H1 (cell line): ENCODE results near the gene OSBPL5. TPM values are rescaled to one million over a fixed set of nuclear protein-coding genes. Genes with fewer than 3 reads are reported as not detected.

Source experiments
- CTCF ChIA-PET: fragments of 300-600 bp; sonication (Branson Sonifier 250); formaldehyde crosslinking; loops from one replicate; lab custom pipeline; 2021; ENCODE audit not compliant: partially characterized antibody; lab: Charles Lee
- POLR2A ChIA-PET: fragments of 300-600 bp; sonication (Branson Sonifier 250); formaldehyde crosslinking; loops from one replicate; lab custom pipeline; 2021; ENCODE audit warnings: inconsistent platforms; ENCODE audit not compliant: partially characterized antibody; lab: Charles Lee
- DNase-seq, 2 experiments: peaks; one replicate each; pipeline versions ENCODE4 v3.0.0 to v3.0.0-alpha.2; 2010 to 2022; ENCODE audit warnings: low spot score in 2 of 2, low read depth in 1 of 2, mixed read lengths in 1 of 2
- FAIRE-seq: peaks from 2 replicates; lab custom pipeline; 2011; peaks lifted over from hg19 to GRCh38; lab: Jason Lieb, UNC
- H2AFZ ChIP-seq: 2 replicates; pipeline ENCODE4 v1.8.1; 2012; ENCODE audit warnings: low read length, inconsistent platforms
- H2AK5ac ChIP-seq: 2 replicates; pipeline ENCODE4 v1.6.1; 2013; ENCODE audit warnings: low read depth, low read length
- H2BK120ac ChIP-seq: replicated peaks from 2 replicates; pipeline ENCODE3; 2013; ENCODE audit warnings: low read depth, low read length, inconsistent platforms
- H2BK12ac ChIP-seq: 2 replicates; pipeline ENCODE4 v1.6.1; 2013; ENCODE audit warnings: low read depth, low read length
- H2BK15ac ChIP-seq: 2 replicates; pipeline ENCODE4 v1.6.1; 2013; ENCODE audit warnings: low read length
- H2BK20ac ChIP-seq: 2 replicates; pipeline ENCODE4 v1.6.1; 2013; ENCODE audit warnings: low read length
- H2BK5ac ChIP-seq: 2 replicates; pipeline ENCODE4 v1.6.1; 2013; ENCODE audit warnings: low read depth, low read length
- H3K14ac ChIP-seq: 2 replicates; pipeline ENCODE4 v1.6.1; 2013; ENCODE audit warnings: inconsistent platforms; ENCODE audit not compliant: insufficient read length
- H3K18ac ChIP-seq: 2 replicates; pipeline ENCODE4 v1.6.1; 2013; ENCODE audit warnings: low read length; ENCODE audit errors: extremely low read depth
- H3K23ac ChIP-seq: 2 replicates; pipeline ENCODE4 v1.6.1; 2013; ENCODE audit warnings: inconsistent platforms; ENCODE audit not compliant: insufficient read length
- H3K23me2 ChIP-seq: 2 replicates; pipeline ENCODE4 v1.6.1; 2013; ENCODE audit warnings: low read depth, low read length
- H3K27ac ChIP-seq: 2 replicates; pipeline ENCODE4 v1.6.1; 2011; ENCODE audit warnings: low read depth, low read length, inconsistent platforms
- H3K27me3 ChIP-seq, 4 experiments: replicated peaks in 1 of 4; 1 replicate in 1 of 4; 2 replicates in 3 of 4; pipeline versions ENCODE4 v1.6.1 to v1.8.1; 2011 to 2013; ENCODE audit warnings: low read length in 3 of 4, mild to moderate bottlenecking in 3 of 4, inconsistent platforms in 2 of 4, mixed read lengths in 2 of 4, moderate library complexity in 1 of 4; ENCODE audit not compliant: control insufficient read depth in 3 of 4, insufficient read depth in 3 of 4; ENCODE audit errors: extremely low read depth in 1 of 4
- H3K36me3 ChIP-seq, 4 experiments: 2 replicates each; pipeline versions ENCODE4 v1.6.1 to v1.8.1; 2011 to 2013; ENCODE audit warnings: mild to moderate bottlenecking in 4 of 4, low read length in 3 of 4, moderate library complexity in 2 of 4, control low read depth in 1 of 4, inconsistent platforms in 1 of 4; ENCODE audit not compliant: insufficient read depth in 4 of 4, control insufficient read depth in 2 of 4
- H3K4ac ChIP-seq: replicated peaks from 2 replicates; pipeline ENCODE3; 2013; ENCODE audit warnings: low read length, low read depth, mixed read lengths, inconsistent platforms; ENCODE audit not compliant: insufficient read length
- H3K4me1 ChIP-seq, 4 experiments: replicated peaks in 1 of 4; 1 replicate in 1 of 4; 2 replicates in 3 of 4; pipeline versions ENCODE4 v1.6.1 to v1.8.1; 2011 to 2013; ENCODE audit warnings: low read length in 3 of 4, inconsistent platforms in 2 of 4, mixed read lengths in 1 of 4; ENCODE audit not compliant: insufficient read depth in 4 of 4, control insufficient read depth in 3 of 4
- H3K4me2 ChIP-seq, 2 experiments: 2 replicates each; pipeline versions ENCODE4 v1.6.1 to v1.8.1; 2011 to 2013; ENCODE audit warnings: low read depth in 2 of 2, low read length in 2 of 2, control low read depth in 1 of 2, inconsistent platforms in 1 of 2, mild to moderate bottlenecking in 1 of 2; ENCODE audit not compliant: insufficient read depth in 1 of 2
- H3K4me3 ChIP-seq, 4 experiments: fragments of 200-600, 300-600 bp in 1 of 4; sonication (generic), shearing (Covaris generic), sonication (Bioruptor Twin) in 1 of 4; 2 replicates each; pipeline versions ENCODE4 v1.5.1 to v1.8.1; 2011 to 2016; ENCODE audit warnings: low read length in 4 of 4, low read depth in 3 of 4, control low read depth in 2 of 4, inconsistent platforms in 2 of 4, mild to moderate bottlenecking in 2 of 4, mixed read lengths in 1 of 4, moderate library complexity in 1 of 4; ENCODE audit not compliant: insufficient read depth in 2 of 4; ENCODE audit errors: extremely low read depth in 1 of 4
- H3K56ac ChIP-seq: replicated peaks from 2 replicates; pipeline ENCODE3; 2013; ENCODE audit warnings: low read depth, mild to moderate bottlenecking, mixed read lengths, low read length, inconsistent platforms; ENCODE audit not compliant: insufficient read length
- H3K79me1 ChIP-seq: 2 replicates; pipeline ENCODE4 v1.6.1; 2013; ENCODE audit warnings: low read depth, low read length, control low read depth
- H3K79me2 ChIP-seq, 2 experiments: 2 replicates each; pipeline versions ENCODE4 v1.6.1 to v1.8.1; 2012 to 2013; ENCODE audit warnings: low read length in 2 of 2, mild to moderate bottlenecking in 2 of 2, inconsistent platforms in 1 of 2; ENCODE audit not compliant: insufficient read depth in 2 of 2, control insufficient read depth in 1 of 2
- H3K9ac ChIP-seq, 4 experiments: replicated peaks in 1 of 4; 1 replicate in 1 of 4; 2 replicates in 3 of 4; pipeline versions ENCODE4 v1.6.1 to v1.8.1; 2011 to 2013; ENCODE audit warnings: low read depth in 3 of 4, low read length in 3 of 4, control low read depth in 2 of 4, mild to moderate bottlenecking in 2 of 4, moderate library complexity in 2 of 4, inconsistent platforms in 1 of 4; ENCODE audit errors: extremely low read depth in 1 of 4
- H3K9me3 ChIP-seq, 2 experiments: 2 replicates each; pipeline versions ENCODE4 v1.6.1 to v1.8.1; 2012 to 2013; ENCODE audit warnings: mild to moderate bottlenecking in 2 of 2, moderate library complexity in 2 of 2, control low read depth in 1 of 2, inconsistent platforms in 1 of 2, low read depth in 1 of 2, low read length in 1 of 2, mixed read lengths in 1 of 2; ENCODE audit not compliant: insufficient read depth in 2 of 2
- H4K20me1 ChIP-seq, 2 experiments: replicated peaks in 1 of 2; 2 replicates each; pipeline versions ENCODE3 to v1.8.1; 2011 to 2013; ENCODE audit warnings: inconsistent platforms in 2 of 2, low read length in 2 of 2, mild to moderate bottlenecking in 1 of 2; ENCODE audit not compliant: insufficient read depth in 2 of 2, control insufficient read depth in 1 of 2
- H4K5ac ChIP-seq: 2 replicates; pipeline ENCODE4 v1.6.1; 2013; ENCODE audit warnings: low read length, low read depth, mixed read lengths, inconsistent platforms; ENCODE audit not compliant: insufficient read length
- H4K8ac ChIP-seq: 2 replicates; pipeline ENCODE4 v1.8.0; 2013; ENCODE audit warnings: mild to moderate bottlenecking, moderate library complexity, low read length, inconsistent platforms; ENCODE audit not compliant: insufficient read depth; ENCODE audit errors: extremely low read depth
- H4K91ac ChIP-seq: replicated peaks from 2 replicates; pipeline ENCODE3; 2013; ENCODE audit warnings: low read length, mixed read lengths, inconsistent platforms; ENCODE audit not compliant: insufficient read length
- CBX5 ChIP-seq: fragments of 300-800, 300-1000 bp; sonication (generic); IDR thresholded peaks from 2 replicates; pipeline ENCODE4 v1.7.1; 2016; ENCODE audit warnings: antibody characterized with exemption, low read length, low read depth
- EP300 ChIP-seq, 2 experiments: IDR thresholded peaks; 1 replicate in 1 of 2; 2 replicates in 1 of 2; pipeline ENCODE4 v1.6.1; 2011 to 2012; ENCODE audit warnings: low read depth in 2 of 2, low read length in 2 of 2, mild to moderate bottlenecking in 2 of 2, borderline replicate concordance in 1 of 2, inconsistent platforms in 1 of 2, moderate library complexity in 1 of 2
- FOSL1 ChIP-seq: IDR thresholded peaks from 2 replicates; pipeline ENCODE4 v1.6.1; 2011; ENCODE audit warnings: mild to moderate bottlenecking, low read depth, low read length, moderate library complexity; ENCODE audit not compliant: insufficient read depth
- HDAC6 ChIP-seq: IDR thresholded peaks from one replicate; pipeline ENCODE4 v1.7.1; 2012; ENCODE audit warnings: low read depth, mild to moderate bottlenecking, inconsistent platforms, low read length, moderate library complexity
- JUND ChIP-seq: IDR thresholded peaks from 2 replicates; pipeline ENCODE4 v1.6.1; 2011; ENCODE audit warnings: mild to moderate bottlenecking, improper control_type of control experiment, low read length
- KDM5A ChIP-seq: fragments of 200-600 bp; IDR thresholded peaks from 2 replicates; pipeline ENCODE4 v1.7.1; 2012; ENCODE audit warnings: mild to moderate bottlenecking, low read length, inconsistent platforms, mixed read lengths
- TAF1 ChIP-seq: IDR thresholded peaks from 2 replicates; pipeline ENCODE4 v1.6.1; 2011; ENCODE audit warnings: mild to moderate bottlenecking, low read depth, low read length
- TAF7 ChIP-seq: optimal IDR thresholded peaks from 2 replicates; pipeline ENCODE3; 2011; ENCODE audit warnings: low read depth, mild to moderate bottlenecking, inconsistent platforms, low read length, moderate library complexity, borderline replicate concordance
- ZNF274 ChIP-seq: IDR thresholded peaks from 2 replicates; pipeline ENCODE4 v1.7.0; 2012; ENCODE audit warnings: low read length, borderline replicate concordance; ENCODE audit errors: extremely low read depth
- WGBS, 2 experiments: shearing (Covaris generic) in 1 of 2; methylation state at CpG; one replicate each; pipeline versions ENCODE4 v1.1.6 to v1.1.7; 2013 to 2015; ENCODE audit warnings: low lambda C conversion rate in 2 of 2, mixed read lengths in 2 of 2, inconsistent platforms in 1 of 2, low coverage in 1 of 2, missing lambda C conversion rate in 1 of 2; ENCODE audit not compliant: insufficient replicate concordance in 2 of 2, insufficient coverage in 1 of 2, insufficient read length in 1 of 2; ENCODE audit errors: extremely low coverage in 1 of 2, missing lambda C conversion rate in 1 of 2; 5-methylcytosine and 5-hydroxymethylcytosine counted together
- polyA plus RNA-seq, 7 experiments: library from polyadenylated mRNA; depleted of rRNA in 3 of 7; stranded (reverse) in 5 of 7; unstranded in 2 of 7; fragments of >200 nt in 5 of 7; fragments of 200-250 nt in 2 of 7; gene quantifications; 1 replicate in 5 of 7; 2 replicates in 1 of 7; 4 replicates in 1 of 7; pipeline versions ENCODE4 v1.2.1 to v1.2.3, GENCODE V29; 2011 to 2013; ENCODE audit warnings: missing spikeins in 2 of 7, mixed read lengths in 2 of 7
- total RNA-seq: library from RNA; stranded (reverse); fragmentation: NEBNext Ultra II Directional; extraction: Animal tissue kit (Norgen Biotek cat#: 25700); gene quantifications from 2 replicates; pipeline ENCODE4 v1.2.1, GENCODE V29; 2021
- TF ChIP-seq, protein P1 (sequence below): IDR thresholded peaks from 2 replicates; pipeline ENCODE4 v1.6.1; 2012; ENCODE audit warnings: inconsistent platforms

The OSBPL5 gene
- total and polyA plus RNA-seq, 2 of the 8 experiments (the other 6 are each of a cell fraction or from before 2014, with no cell fraction given), result 3.4 to 9.9 TPM

DNA sequence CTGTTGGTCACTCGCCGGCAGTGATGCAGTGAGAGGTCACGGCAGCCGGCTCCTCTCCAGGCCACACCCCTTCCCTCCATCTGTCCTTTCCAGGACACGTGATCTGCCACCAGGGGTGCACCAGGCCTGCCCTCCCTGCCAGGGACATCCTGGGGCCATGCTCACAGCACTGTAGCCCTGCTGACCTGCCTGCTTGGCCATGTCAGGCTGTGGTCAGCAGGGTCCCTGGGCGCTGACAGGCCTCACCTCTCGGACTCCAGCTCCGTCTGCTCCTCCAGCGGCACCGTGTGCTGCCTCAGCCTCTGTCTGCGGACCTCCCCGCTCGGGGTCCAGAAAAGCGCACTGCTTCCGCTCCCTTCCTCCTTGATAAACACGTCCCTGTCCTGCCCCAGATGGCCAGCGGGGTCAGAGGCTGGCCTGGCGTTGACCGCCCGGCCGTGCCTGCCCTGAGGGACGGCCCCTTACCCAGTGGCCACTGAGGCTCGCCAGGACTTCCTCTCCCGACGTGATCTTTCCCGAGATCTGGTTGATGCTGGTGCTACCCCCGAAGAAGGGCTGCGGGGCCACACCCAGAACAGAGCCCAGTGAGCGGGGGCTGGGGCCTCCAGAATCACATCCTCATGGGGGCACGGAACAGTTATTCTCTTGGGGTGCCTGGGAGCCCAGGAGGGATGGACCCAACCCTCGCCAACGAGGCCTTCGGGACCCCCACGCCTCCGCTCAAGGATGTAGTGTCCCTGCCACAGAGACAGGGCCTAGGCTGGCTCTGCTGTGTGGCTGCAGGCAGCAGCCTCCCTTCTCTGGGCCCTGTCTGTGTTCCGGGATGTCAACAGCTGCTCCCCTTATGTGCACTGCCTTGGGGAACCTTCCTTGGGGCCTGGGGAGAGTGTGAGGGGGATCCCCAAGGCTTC lies 71.6 kb downstream of the OSBPL5 start:
- Histone ChIP-seq H3K79me1 (no peaks in the 10 kb centered on the region), H3K23me2 (no peaks in the 10 kb centered on the region), H3K23ac (no peak overlapping the region), H2AFZ (no peak overlapping the region), H3K9ac (no peak overlapping the region), H4K8ac (no peak overlapping the region), H2BK15ac (peak overlapping the region; percentile 81; the same call in 1 of the 2 replicates), H2BK12ac (peak overlapping the region; percentile 68; the same call in 1 of the 2 replicates), H2BK20ac (no peak overlapping the region), H3K4ac (no peak overlapping the region), H3K4me3 (no peak overlapping the region), H3K4me1 (peaks cover 0 to 20% (median 6%) of the 10 kb centered on the region in 4 experiments; a peak in 5 of 7 replicates), H2BK5ac (peak overlapping the region; percentile 35; the same call in 1 of the 2 replicates), H2AK5ac (no peak overlapping the region), H4K5ac (no peak overlapping the region), H3K79me2 (no peaks in the 10 kb centered on the region), H3K18ac (peak overlapping the region; percentile 78; the same call in 1 of the 2 replicates), H3K36me3 (no peaks in the 10 kb centered on the region), H3K14ac (no peak overlapping the region), H4K20me1 (peaks cover 0 to 2% of the 10 kb centered on the region in 2 experiments), H3K27me3 (no peaks in the 10 kb centered on the region), H2BK120ac (no peak overlapping the region), H3K9me3 (no peaks in the 10 kb centered on the region), H4K91ac (peak overlapping the region; percentile 61), H3K27ac (0 out of 2 replicates have a peak overlapping the region, but pooled peaks have one; percentile 42), H3K4me2 (no peak overlapping the region), H3K56ac (no peak overlapping the region)
- POLR2A ChIA-PET, result interaction anchor here (1.1 to 1.4 kb wide), 4 partner anchors 9 to 59 kb away, joined by 3 to 4 read pairs (median 3); partner anchors contain the start of gene CARS1
- FAIRE-seq (no peak), DNase-seq (no peak)
- CTCF ChIA-PET, result interaction anchor here (0.6 to 13.7 kb wide), 16 partner anchors 9 to 341 kb away, joined by 3 to 434 read pairs (median 4); no protein-coding TSS in a partner anchor
- WGBS, 2 experiments, result 89% methylated on average over 25 of the region's 36 CpGs; no CpG with 5 or more reads in 1 of the 2 experiments
- TF ChIP-seq TAF7 (no peak), HDAC6 (no peak), EP300 (IDR thresholded peaks at IDR 0.05; ENCODE audit: borderline replicate concordance in 1 of 2, low read depth in 2 of 2, low read length in 2 of 2) (no peak), KDM5A (no peak), JUND (no peak), FOSL1 (no peak), ZNF274 (no peak), CBX5 (no peak), TAF1 (no peak)
- TF ChIP-seq, protein P1, sequence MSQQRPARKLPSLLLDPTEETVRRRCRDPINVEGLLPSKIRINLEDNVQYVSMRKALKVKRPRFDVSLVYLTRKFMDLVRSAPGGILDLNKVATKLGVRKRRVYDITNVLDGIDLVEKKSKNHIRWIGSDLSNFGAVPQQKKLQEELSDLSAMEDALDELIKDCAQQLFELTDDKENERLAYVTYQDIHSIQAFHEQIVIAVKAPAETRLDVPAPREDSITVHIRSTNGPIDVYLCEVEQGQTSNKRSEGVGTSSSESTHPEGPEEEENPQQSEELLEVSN, result no peak
